OCI-LY1 (cell line): ENCODE results near the gene CIC.

Source experiments
- H2AFZ ChIP-seq: fragments of 200-600 bp; sonication (generic), shearing (Covaris generic); 2 replicates; pipeline ENCODE4 v1.6.0; 2014; ENCODE audit warnings: antibody characterized with exemption, mild to moderate bottlenecking, low read length
- H3F3A ChIP-seq: fragments of 200-600 bp; sonication (generic), shearing (Covaris generic); 2 replicates; pipeline ENCODE4 v1.6.0; 2014; ENCODE audit warnings: mild to moderate bottlenecking, antibody characterized with exemption, low read length, moderate library complexity; ENCODE audit not compliant: insufficient read depth
- H3K27ac ChIP-seq: fragments of 200-600 bp; sonication (generic); 2 replicates; pipeline ENCODE4 v1.5.1; 2014; ENCODE audit warnings: low read length, mixed run types, mild to moderate bottlenecking, low read depth; ENCODE audit not compliant: poor library complexity, severe bottlenecking
- H3K27me3 ChIP-seq: fragments of 200-600 bp; sonication (generic); 2 replicates; pipeline ENCODE4 v1.6.0; 2014; ENCODE audit warnings: antibody characterized with exemption, mild to moderate bottlenecking, low read length, moderate library complexity; ENCODE audit not compliant: insufficient read depth
- H3K36me3 ChIP-seq: fragments of 200-600 bp; sonication (generic); 2 replicates; pipeline ENCODE4 v1.6.1; 2014; ENCODE audit warnings: mild to moderate bottlenecking, antibody characterized with exemption, low read length, moderate library complexity, mixed read lengths; ENCODE audit not compliant: insufficient read depth
- H3K4me1 ChIP-seq: fragments of 200-600 bp; sonication (generic); 2 replicates; pipeline ENCODE4 v1.5.1; 2014; ENCODE audit warnings: mild to moderate bottlenecking, low read length, moderate library complexity; ENCODE audit not compliant: insufficient read depth, severe bottlenecking
- H3K4me2 ChIP-seq: fragments of 200-600 bp; sonication (generic), shearing (Covaris generic); 2 replicates; pipeline ENCODE4 v1.6.1; 2014; ENCODE audit warnings: low read length
- H3K4me3 ChIP-seq: fragments of 200-600 bp; sonication (generic); 2 replicates; pipeline ENCODE4 v1.5.1; 2014; ENCODE audit warnings: low read length, low read depth, mild to moderate bottlenecking, mixed read lengths; ENCODE audit not compliant: poor library complexity, severe bottlenecking
- H3K79me2 ChIP-seq: fragments of 200-600 bp; shearing (Covaris generic); 2 replicates; pipeline ENCODE4 v1.6.1; 2016; ENCODE audit warnings: mixed run types, low read length, mixed read lengths; ENCODE audit not compliant: insufficient read depth
- H3K9ac ChIP-seq: fragments of 200-600 bp; sonication (generic), shearing (Covaris generic); 2 replicates; pipeline ENCODE4 v1.6.1; 2014; ENCODE audit warnings: mild to moderate bottlenecking, low read length, mixed read lengths
- H3K9me2 ChIP-seq: fragments of 200-600 bp; sonication (generic), shearing (Covaris generic); 2 replicates; pipeline ENCODE4 v1.6.1; 2014; ENCODE audit warnings: low read depth, mild to moderate bottlenecking, low read length, mixed read lengths
- H3K9me3 ChIP-seq: fragments of 200-600 bp; shearing (Covaris generic); 2 replicates; pipeline ENCODE4 v1.6.1; 2014; ENCODE audit warnings: low read length, mixed read lengths
- H4K20me1 ChIP-seq: fragments of 200-600 bp; sonication (generic), shearing (Covaris generic); 2 replicates; pipeline ENCODE4 v1.6.0; 2016; ENCODE audit warnings: mild to moderate bottlenecking, low read length; ENCODE audit not compliant: insufficient read depth
- CTCF ChIP-seq: fragments of 200-600 bp; sonication (generic), shearing (Covaris generic); IDR thresholded peaks from 2 replicates; pipeline ENCODE4 v1.5.1; 2017; ENCODE audit warnings: mild to moderate bottlenecking, antibody characterized with exemption, low read length, moderate library complexity, mixed read lengths
- EZH2 ChIP-seq: fragments of 200-600 bp; sonication (generic), shearing (Covaris generic); IDR thresholded peaks from 2 replicates; pipeline ENCODE4 v1.8.0; 2017; ENCODE audit warnings: borderline replicate concordance, mixed run types, mild to moderate bottlenecking, antibody characterized with exemption, low read length, moderate library complexity, mixed read lengths

The CIC gene

GRCh38 chr19:42292963-42293362 lies 23.9 kb downstream of the CIC start:
- Histone ChIP-seq H3K4me3 (no peak overlapping the region), H3K9me3 (no peaks in the 10 kb centered on the region), H3K79me2 (no peaks in the 10 kb centered on the region), H3K27me3 (no peaks in the 10 kb centered on the region), H3K4me2 (no peak overlapping the region), H2AFZ (no peak overlapping the region), H3F3A (no peaks in the 10 kb centered on the region), H4K20me1 (no peaks in the 10 kb centered on the region), H3K9me2 (no peaks in the 10 kb centered on the region), H3K4me1 (no peaks in the 10 kb centered on the region), H3K36me3 (peaks cover 85% of the 10 kb centered on the region), H3K9ac (no peak overlapping the region), H3K27ac (no peak overlapping the region)
- TF ChIP-seq CTCF (no peak), EZH2 (no peak)

- H3K79me2 ChIP-seq, result no peaks in the 10 kb centered on the region
- no peaks in the 10 kb centered on the region for H3K4me1 ChIP-seq
- no peak overlapping the region for H3K4me3 ChIP-seq
- no peak overlapping the region for H2AFZ ChIP-seq
- no peaks in the 10 kb centered on the region for H3K27me3 ChIP-seq
- no peaks in the 10 kb centered on the region for H3F3A ChIP-seq
- H3K9ac ChIP-seq, result no peak overlapping the region
- no peaks in the 10 kb centered on the region for H3K9me3 ChIP-seq
- H4K20me1 ChIP-seq, result no peaks in the 10 kb centered on the region
- peaks cover 79% of the 10 kb centered on the region for H3K36me3 ChIP-seq
- no peaks in the 10 kb centered on the region for H3K9me2 ChIP-seq
- H3K27ac ChIP-seq, result no peak overlapping the region
- no peak overlapping the region for H3K4me2 ChIP-seq
- no peak for TF ChIP-seq CTCF
- TF ChIP-seq EZH2, result no peak
These were observed 24.5 kb downstream of the CIC start for GRCh38 chr19:42293540-42293939.

GRCh38 chr19:42293948-42294347 lies 24.9 kb downstream of the CIC start:
- TF ChIP-seq EZH2, result no peak
- no peak for TF ChIP-seq CTCF
- no peak overlapping the region for H3K4me2 ChIP-seq
- H3K4me3 ChIP-seq, result no peak overlapping the region
- H3K27ac ChIP-seq, result no peak overlapping the region
- H4K20me1 ChIP-seq, result no peaks in the 10 kb centered on the region
- no peaks in the 10 kb centered on the region for H3K9me3 ChIP-seq
- H3K27me3 ChIP-seq, result no peaks in the 10 kb centered on the region
- no peaks in the 10 kb centered on the region for H3K79me2 ChIP-seq
- no peak overlapping the region for H3K9ac ChIP-seq
- H3K4me1 ChIP-seq, result no peaks in the 10 kb centered on the region
- no peak overlapping the region for H2AFZ ChIP-seq
- no peaks in the 10 kb centered on the region for H3F3A ChIP-seq
- H3K36me3 ChIP-seq, result peaks cover 75% of the 10 kb centered on the region
- H3K9me2 ChIP-seq, result no peaks in the 10 kb centered on the region
